Measurements from ENCODE around the gene RAD1. TPM values are rescaled to one million over a fixed set of nuclear protein-coding genes. Genes with fewer than 3 reads are reported as not detected.
"Not testable (repeated sequence)": the region's sequence is repeated elsewhere in the genome, so short reads cannot be mapped to it uniquely, and the experiment has no call there.

Gene RAD1
- total and polyA plus RNA-seq, 2 donors (not counting 1 experiment from before 2014, with no cell fraction given): 7.8 to 25.9 TPM

DNA sequence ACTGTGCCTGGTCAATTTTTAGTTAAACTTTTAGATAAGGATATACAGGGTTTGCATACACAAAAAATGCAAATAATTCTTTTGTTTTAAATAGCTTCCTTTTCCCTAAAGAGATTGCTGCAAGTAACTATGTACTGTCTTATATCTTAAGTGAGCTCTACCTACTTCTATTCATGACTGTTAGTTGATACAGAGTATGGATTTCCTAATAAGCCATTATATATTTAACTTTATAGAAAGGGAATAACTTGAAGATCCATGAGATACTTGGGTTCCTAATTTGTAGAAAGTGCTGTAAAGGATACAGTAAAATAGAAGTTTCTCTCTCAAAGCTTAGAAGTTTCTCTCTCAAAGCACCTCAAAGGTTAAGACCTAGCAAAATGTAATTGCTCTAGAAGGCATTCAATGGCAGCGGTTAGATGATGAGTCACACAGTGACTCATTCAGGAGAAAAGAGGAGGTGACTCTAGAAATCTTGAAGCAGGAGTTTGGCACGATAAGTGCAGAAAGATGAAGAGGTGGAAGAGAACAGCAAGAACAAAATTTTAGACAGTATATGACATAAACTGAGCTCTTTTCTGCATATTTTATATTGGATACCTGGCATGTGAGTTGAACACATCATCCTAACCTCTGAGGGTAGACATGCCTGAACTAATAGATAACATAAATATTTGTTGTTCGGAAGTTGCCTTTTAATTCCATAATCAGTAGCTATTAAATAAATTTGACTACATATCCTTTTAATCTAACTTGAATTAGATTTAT lies 8.6 kb upstream of the RAD1 start:
- no peak overlapping the region for H3K9ac ChIP-seq (ENCODE audit: low read length)
- Mint-ChIP-seq H3K27me3 (no peaks in the 10 kb centered on the region), H3K9me3 (ENCODE audit: insufficient read depth) (no peaks in the 10 kb centered on the region), H3K4me3 (no peak overlapping the region), H3K27ac (peak overlapping the region; percentile 67), H3K4me1 (peaks cover 5% of the 10 kb centered on the region)
- WGBS (ENCODE audit: insufficient coverage): 50% methylated on average over 1 of the region's 3 CpGs
- no peak overlapping the region for H3K4me2 ChIP-seq (replicated peaks; ENCODE audit: low read depth, low read length, poor library complexity, severe bottlenecking)
- intact Hi-C loops (cut with micrococcal nuclease): no loop called here
- DNase-seq (no peak), ATAC-seq (ENCODE audit: low read depth) (no peak)
- no peak overlapping the region for H3K4me3 ChIP-seq (ENCODE audit: control extremely low read depth in 1 of 5, extremely low read depth in 1 of 5, insufficient read depth in 1 of 5, low read depth in 2 of 5, low read length in 4 of 5)
- peaks cover 14 to 55% of the 10 kb centered on the region in 2 experiments for H3K36me3 ChIP-seq (replicated peaks in 1 of 2; ENCODE audit: control extremely low read depth in 1 of 2, control insufficient read depth in 1 of 2, extremely low read depth in 1 of 2, insufficient read depth in 2 of 2, low read length in 1 of 2)
- ChIA-PET POLR2A (no interaction called here), CTCF (no interaction called here)
- H3K4me1 ChIP-seq (ENCODE audit: control insufficient read depth in 2 of 2, insufficient read depth in 2 of 2, low read length in 2 of 2): peaks cover 4 to 8% of the 10 kb centered on the region in 2 donors
- H3K27ac ChIP-seq (ENCODE audit: low read length in 2 of 2): no peak overlapping the region
- no peaks in the 10 kb centered on the region for H3K27me3 ChIP-seq (replicated peaks in 1 of 4; ENCODE audit: control extremely low read depth in 1 of 4, control insufficient read depth in 3 of 4, insufficient read depth in 4 of 4, low read length in 3 of 4)
- TF ChIP-seq, protein P1, sequence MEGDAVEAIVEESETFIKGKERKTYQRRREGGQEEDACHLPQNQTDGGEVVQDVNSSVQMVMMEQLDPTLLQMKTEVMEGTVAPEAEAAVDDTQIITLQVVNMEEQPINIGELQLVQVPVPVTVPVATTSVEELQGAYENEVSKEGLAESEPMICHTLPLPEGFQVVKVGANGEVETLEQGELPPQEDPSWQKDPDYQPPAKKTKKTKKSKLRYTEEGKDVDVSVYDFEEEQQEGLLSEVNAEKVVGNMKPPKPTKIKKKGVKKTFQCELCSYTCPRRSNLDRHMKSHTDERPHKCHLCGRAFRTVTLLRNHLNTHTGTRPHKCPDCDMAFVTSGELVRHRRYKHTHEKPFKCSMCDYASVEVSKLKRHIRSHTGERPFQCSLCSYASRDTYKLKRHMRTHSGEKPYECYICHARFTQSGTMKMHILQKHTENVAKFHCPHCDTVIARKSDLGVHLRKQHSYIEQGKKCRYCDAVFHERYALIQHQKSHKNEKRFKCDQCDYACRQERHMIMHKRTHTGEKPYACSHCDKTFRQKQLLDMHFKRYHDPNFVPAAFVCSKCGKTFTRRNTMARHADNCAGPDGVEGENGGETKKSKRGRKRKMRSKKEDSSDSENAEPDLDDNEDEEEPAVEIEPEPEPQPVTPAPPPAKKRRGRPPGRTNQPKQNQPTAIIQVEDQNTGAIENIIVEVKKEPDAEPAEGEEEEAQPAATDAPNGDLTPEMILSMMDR (IDR thresholded peaks at IDR 0.05): no peak
- TF ChIP-seq EZH2 (IDR thresholded peaks at IDR 0.05; ENCODE audit: borderline replicate concordance, insufficient read depth, low read depth, low read length, poor library complexity, severe bottlenecking): no peak
- H4K20me1 ChIP-seq (ENCODE audit: control insufficient read depth, insufficient read depth, low read length, poor library complexity, severe bottlenecking): no peaks in the 10 kb centered on the region
- no peak overlapping the region for H2AFZ ChIP-seq (ENCODE audit: insufficient read depth, low read depth, low read length, poor library complexity, severe bottlenecking)
- H3K9me3 ChIP-seq (ENCODE audit: control extremely low read depth in 1 of 3, control insufficient read depth in 2 of 3, insufficient read depth in 1 of 3, low read length in 2 of 3): no peaks in the 10 kb centered on the region
- H3K79me2 ChIP-seq (ENCODE audit: control insufficient read depth, insufficient read depth, low read length): peaks cover 11% of the 10 kb centered on the region

DNA sequence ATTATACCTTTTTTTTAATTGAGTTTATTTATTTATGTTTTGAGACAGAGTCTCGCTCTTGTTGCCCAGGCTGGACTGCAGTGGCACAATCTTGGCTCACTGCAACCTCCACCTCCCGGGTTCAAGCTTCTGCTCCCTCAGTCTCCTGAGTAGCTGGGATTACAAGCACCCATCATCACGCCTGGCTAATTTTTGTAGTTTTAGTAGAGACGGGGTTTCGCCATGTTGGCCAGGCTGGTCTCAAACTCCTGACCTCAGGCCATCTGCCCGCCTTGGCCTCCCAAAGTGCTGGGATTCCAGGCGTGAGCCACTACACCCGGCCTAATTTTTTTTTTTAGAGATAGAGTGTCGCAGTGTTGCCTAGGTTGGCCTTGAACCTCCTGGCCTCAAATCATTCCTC lies 8.0 kb upstream of the RAD1 start:
- WGBS (ENCODE audit: insufficient coverage): 96% methylated on average over 5 of the region's 9 CpGs
- H3K4me3 ChIP-seq (ENCODE audit: control extremely low read depth in 1 of 5, extremely low read depth in 1 of 5, insufficient read depth in 1 of 5, low read depth in 2 of 5, low read length in 4 of 5); H3K27me3 ChIP-seq (replicated peaks in 1 of 4; ENCODE audit: control extremely low read depth in 1 of 4, control insufficient read depth in 3 of 4, insufficient read depth in 4 of 4, low read length in 3 of 4); H2AFZ ChIP-seq (ENCODE audit: insufficient read depth, low read depth, low read length, poor library complexity, severe bottlenecking); H3K9ac ChIP-seq (ENCODE audit: low read length); H4K20me1 ChIP-seq (ENCODE audit: control insufficient read depth, insufficient read depth, low read length, poor library complexity, severe bottlenecking); H3K27ac Mint-ChIP-seq; H3K4me2 ChIP-seq (replicated peaks; ENCODE audit: low read depth, low read length, poor library complexity, severe bottlenecking); DNase-seq; H3K4me3 Mint-ChIP-seq; H3K27ac ChIP-seq (ENCODE audit: low read length in 2 of 2); H3K4me1 ChIP-seq (ENCODE audit: control insufficient read depth in 2 of 2, insufficient read depth in 2 of 2, low read length in 2 of 2); intact Hi-C loops (cut with micrococcal nuclease); H3K27me3 Mint-ChIP-seq; CTCF ChIA-PET; H3K4me1 Mint-ChIP-seq; H3K9me3 Mint-ChIP-seq (ENCODE audit: insufficient read depth); POLR2A ChIA-PET; ATAC-seq (ENCODE audit: low read depth); H3K9me3 ChIP-seq (ENCODE audit: control extremely low read depth in 1 of 3, control insufficient read depth in 2 of 3, insufficient read depth in 1 of 3, low read length in 2 of 3): not testable (repeated sequence)
- peaks cover 14 to 55% of the 10 kb centered on the region in 2 experiments for H3K36me3 ChIP-seq (replicated peaks in 1 of 2; ENCODE audit: control extremely low read depth in 1 of 2, control insufficient read depth in 1 of 2, extremely low read depth in 1 of 2, insufficient read depth in 2 of 2, low read length in 1 of 2)
- peaks cover 16% of the 10 kb centered on the region for H3K79me2 ChIP-seq (ENCODE audit: control insufficient read depth, insufficient read depth, low read length)
